Measurements from ENCODE around the gene DMKN.

- no peak for TF ChIP-seq CTCF (IDR thresholded peaks at IDR 0.05)
- TF ChIP-seq POLR2A (IDR thresholded peaks at IDR 0.05): no peak
- no peak for TF ChIP-seq POLR2AphosphoS5 (IDR thresholded peaks at IDR 0.05)
These were observed 44.3 kb upstream of the DMKN start for GRCh38 chr19:35557539-35558399.
